Measurements from ENCODE around the gene IFT57. TPM values are rescaled to one million over a fixed set of nuclear protein-coding genes. Genes with fewer than 3 reads are reported as not detected.
"Not testable (repeated sequence)": the region's sequence is repeated elsewhere in the genome, so short reads cannot be mapped to it uniquely, and the experiment has no call there.

The IFT57 gene, protein sequence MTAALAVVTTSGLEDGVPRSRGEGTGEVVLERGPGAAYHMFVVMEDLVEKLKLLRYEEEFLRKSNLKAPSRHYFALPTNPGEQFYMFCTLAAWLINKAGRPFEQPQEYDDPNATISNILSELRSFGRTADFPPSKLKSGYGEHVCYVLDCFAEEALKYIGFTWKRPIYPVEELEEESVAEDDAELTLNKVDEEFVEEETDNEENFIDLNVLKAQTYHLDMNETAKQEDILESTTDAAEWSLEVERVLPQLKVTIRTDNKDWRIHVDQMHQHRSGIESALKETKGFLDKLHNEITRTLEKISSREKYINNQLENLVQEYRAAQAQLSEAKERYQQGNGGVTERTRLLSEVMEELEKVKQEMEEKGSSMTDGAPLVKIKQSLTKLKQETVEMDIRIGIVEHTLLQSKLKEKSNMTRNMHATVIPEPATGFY
- 17.6 and 35.1 TPM in 2 replicates for total RNA-seq

DNA sequence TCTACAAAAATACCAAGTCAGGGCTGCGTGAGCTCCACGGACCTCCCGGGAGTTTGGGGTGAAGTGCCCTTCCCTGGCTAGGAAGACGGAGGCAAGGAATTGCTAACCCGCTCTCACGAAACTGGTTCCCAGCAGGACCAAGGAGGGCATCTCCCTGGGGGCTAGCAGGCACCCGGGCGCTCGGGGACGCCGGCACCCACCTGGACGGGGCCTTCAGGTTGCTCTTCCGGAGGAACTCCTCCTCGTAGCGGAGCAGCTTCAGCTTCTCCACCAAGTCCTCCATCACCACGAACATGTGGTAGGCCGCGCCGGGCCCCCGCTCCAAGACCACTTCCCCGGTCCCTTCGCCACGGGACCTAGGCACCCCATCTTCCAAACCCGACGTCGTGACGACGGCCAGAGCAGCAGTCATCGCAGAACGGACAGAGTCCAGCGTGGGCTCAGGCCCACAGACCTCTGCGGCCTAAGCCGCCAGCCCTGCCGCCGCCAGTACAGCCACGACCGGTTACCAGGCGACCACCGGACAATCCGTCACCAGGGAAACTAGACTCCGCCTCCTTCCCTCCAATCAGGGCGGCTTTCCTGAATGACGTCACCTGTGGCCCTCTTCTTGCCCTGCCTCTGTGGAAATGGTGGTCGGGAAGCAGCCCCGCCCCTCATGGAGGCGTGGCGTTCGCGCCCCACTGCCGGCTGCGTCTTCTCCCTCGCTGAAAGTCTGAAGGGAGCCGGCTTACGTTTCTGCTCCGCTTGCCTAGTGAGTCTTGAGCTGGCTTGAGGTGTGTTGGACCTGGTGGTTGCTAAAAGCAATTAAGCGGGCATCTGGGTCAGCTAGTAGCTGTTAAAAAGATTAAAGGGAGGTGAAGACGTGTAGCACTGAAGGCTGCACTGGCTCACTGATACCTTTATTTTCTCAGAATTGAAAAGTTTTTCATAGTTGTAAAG is at the start of gene IFT57:
IFT57 (minus strand) TSS at position 514 of the 942 bp plus-strand sequence; CDS start at position 412, 102 bp downstream.
- H3K4me3 ChIP-seq (ENCODE audit: low read depth, low read length), result peak within 1 kb of the TSS; percentile 97
- FAIRE-seq, result no peak
- TF ChIP-seq, protein P1, sequence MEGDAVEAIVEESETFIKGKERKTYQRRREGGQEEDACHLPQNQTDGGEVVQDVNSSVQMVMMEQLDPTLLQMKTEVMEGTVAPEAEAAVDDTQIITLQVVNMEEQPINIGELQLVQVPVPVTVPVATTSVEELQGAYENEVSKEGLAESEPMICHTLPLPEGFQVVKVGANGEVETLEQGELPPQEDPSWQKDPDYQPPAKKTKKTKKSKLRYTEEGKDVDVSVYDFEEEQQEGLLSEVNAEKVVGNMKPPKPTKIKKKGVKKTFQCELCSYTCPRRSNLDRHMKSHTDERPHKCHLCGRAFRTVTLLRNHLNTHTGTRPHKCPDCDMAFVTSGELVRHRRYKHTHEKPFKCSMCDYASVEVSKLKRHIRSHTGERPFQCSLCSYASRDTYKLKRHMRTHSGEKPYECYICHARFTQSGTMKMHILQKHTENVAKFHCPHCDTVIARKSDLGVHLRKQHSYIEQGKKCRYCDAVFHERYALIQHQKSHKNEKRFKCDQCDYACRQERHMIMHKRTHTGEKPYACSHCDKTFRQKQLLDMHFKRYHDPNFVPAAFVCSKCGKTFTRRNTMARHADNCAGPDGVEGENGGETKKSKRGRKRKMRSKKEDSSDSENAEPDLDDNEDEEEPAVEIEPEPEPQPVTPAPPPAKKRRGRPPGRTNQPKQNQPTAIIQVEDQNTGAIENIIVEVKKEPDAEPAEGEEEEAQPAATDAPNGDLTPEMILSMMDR (IDR thresholded peaks at IDR 0.05; ENCODE audit: insufficient read depth, low read length, severe bottlenecking), result no peak

DNA sequence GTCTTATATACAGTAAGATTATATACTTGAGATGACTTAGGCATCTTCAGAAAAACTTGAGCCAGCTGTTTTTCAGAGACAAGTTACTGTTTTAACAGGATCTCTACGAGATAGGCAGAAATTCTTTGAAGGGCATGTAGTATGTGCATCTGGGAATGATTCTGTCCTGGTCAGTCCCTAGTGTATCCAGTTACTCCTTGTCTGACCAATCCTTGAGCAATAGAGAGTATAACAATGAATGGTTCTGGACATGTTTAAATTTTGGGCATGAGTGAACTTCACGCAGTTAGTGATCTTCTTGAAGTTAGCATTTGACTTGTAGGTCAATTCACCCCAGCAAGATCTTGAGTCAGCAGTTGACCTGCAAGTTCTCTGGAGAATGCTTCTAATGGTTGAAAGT is 49.4 kb upstream of the IFT57 start:
- TF ChIP-seq, protein P1 (IDR thresholded peaks at IDR 0.05; ENCODE audit: insufficient read depth, low read length, severe bottlenecking), result no peak
- Histone ChIP-seq H3K27me3 (ENCODE audit: control insufficient read depth, insufficient read depth, low read length) (no peaks in the 10 kb centered on the region), H3K4me3 (ENCODE audit: low read depth, low read length) (no peak overlapping the region), H3K36me3 (ENCODE audit: control insufficient read depth, insufficient read depth, low read length) (no peaks in the 10 kb centered on the region)
- no peak for DNase-seq (ENCODE audit: low read depth)
- FAIRE-seq, result no peak

More for the DNA sequence above, at the start of gene IFT57:
- no peaks in the 10 kb centered on the region for H3K27me3 ChIP-seq (ENCODE audit: control insufficient read depth, insufficient read depth, low read length)
- peak; percentile 93 for DNase-seq (ENCODE audit: low read depth)
- no peaks in the 10 kb centered on the region for H3K36me3 ChIP-seq (ENCODE audit: control insufficient read depth, insufficient read depth, low read length)

DNA sequence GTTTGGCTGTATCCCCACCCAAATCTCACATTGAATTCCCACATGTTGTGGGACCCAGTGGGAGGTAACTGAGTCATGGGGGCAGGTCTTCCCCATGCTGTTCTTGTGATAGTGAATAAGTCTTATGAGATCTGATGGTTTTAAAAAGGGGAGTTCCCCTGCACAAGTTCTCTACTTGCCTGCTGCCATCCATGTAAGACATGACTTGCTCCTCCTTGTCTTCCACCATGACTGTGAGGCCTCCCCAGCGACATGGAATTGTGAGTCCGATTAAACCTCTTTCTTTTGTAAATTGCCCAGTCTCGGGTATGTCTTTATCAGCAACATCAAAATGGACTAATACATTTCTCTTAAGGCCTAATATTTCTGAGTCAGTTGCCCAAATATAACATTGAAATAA is 46.0 kb upstream of the IFT57 start:
- not testable (repeated sequence) for H3K36me3 ChIP-seq (ENCODE audit: control insufficient read depth, insufficient read depth, low read length); DNase-seq (ENCODE audit: low read depth); FAIRE-seq; H3K27me3 ChIP-seq (ENCODE audit: control insufficient read depth, insufficient read depth, low read length); H3K4me3 ChIP-seq (ENCODE audit: low read depth, low read length)

DNA sequence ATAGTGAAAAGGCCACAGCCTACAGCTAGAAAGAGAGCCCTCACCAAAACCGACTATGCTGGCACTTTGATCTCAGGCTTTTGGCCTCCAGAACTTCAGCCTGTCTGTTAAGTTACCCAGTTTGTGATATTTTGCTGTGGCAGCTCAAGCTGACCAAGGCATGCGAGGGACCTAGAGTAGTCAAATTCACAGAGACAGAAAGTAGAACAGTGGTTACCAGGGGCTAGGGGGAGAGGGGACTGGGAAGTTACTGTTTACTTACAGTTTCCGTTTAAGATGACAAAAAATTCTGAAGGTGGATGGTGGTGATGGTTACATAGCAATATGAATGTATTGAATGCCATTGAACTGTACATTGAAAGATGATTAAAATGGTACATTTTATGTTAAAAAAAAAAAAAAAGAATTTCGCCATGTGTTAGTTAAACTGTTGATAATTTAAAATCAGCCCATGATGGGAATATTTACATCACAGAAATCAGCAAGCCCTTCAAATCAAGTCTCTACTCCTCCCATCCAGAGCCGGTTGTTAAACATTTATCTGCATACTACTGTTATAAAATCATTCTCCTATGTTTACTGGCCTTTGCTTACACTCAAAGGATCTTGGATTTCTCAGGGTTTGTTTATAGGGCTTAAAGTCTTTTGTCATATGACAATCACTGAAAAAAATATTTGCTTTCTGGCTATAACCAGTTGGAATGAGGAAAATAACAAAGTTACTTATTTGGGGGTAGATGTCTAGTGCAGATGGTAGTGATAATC is 42.5 kb upstream of the IFT57 start:
- not testable (repeated sequence) for FAIRE-seq; H3K4me3 ChIP-seq (ENCODE audit: low read depth, low read length); DNase-seq (ENCODE audit: low read depth); H3K27me3 ChIP-seq (ENCODE audit: control insufficient read depth, insufficient read depth, low read length); H3K36me3 ChIP-seq (ENCODE audit: control insufficient read depth, insufficient read depth, low read length)

DNA sequence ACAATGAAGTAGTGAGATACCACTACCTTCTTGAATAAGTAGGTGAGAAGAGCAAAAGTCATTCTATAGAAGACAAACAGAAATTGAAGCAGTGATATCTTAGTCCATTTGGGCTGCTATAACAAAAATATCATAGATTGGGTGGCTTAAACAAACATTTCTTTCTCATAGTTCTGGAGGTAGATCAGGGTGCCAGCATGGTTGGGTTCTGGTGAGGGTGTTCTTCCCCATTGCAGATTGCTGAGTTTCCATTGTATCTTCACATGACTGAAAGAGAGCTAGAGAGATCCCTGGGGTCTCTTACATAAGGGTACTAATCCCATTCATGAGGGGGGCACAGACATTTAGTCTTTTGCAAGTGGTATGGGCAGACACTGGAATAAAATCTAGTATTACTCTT is 32.9 kb upstream of the IFT57 start:
- H3K27me3 ChIP-seq (ENCODE audit: control insufficient read depth, insufficient read depth, low read length), result no peaks in the 10 kb centered on the region
- TF ChIP-seq, protein P1 (IDR thresholded peaks at IDR 0.05; ENCODE audit: insufficient read depth, low read length, severe bottlenecking), result no peak
- DNase-seq (ENCODE audit: low read depth), result no peak
- H3K4me3 ChIP-seq (ENCODE audit: low read depth, low read length), result no peak overlapping the region
- H3K36me3 ChIP-seq (ENCODE audit: control insufficient read depth, insufficient read depth, low read length), result no peaks in the 10 kb centered on the region
- FAIRE-seq, result no peak

DNA sequence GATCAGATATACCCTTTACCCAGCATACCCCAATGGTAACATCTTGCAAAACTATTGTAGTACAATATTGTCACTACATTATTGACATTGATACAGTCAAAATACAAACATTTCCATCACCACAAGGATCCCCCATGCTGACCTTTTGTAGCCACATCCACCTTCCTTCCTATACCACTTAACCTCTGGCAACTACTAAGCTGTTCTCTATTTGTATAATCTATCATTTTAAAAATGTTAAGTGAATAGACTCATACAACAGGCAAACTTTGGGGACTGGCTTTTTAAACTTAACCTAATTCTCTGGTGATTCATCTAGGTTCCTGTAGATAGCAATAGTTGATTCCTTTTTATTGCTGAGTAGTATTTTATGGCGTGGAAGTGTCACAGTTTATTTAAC is 29.6 kb upstream of the IFT57 start:
- TF ChIP-seq, protein P1 (IDR thresholded peaks at IDR 0.05; ENCODE audit: insufficient read depth, low read length, severe bottlenecking), result no peak
- no peak overlapping the region for H3K4me3 ChIP-seq (ENCODE audit: low read depth, low read length)
- FAIRE-seq, result no peak
- no peak for DNase-seq (ENCODE audit: low read depth)
- no peaks in the 10 kb centered on the region for H3K27me3 ChIP-seq (ENCODE audit: control insufficient read depth, insufficient read depth, low read length)
- no peaks in the 10 kb centered on the region for H3K36me3 ChIP-seq (ENCODE audit: control insufficient read depth, insufficient read depth, low read length)

Data from bronchial epithelial cell (primary cell).